Measurements from ENCODE around the gene RMDN2. TPM values are rescaled to one million over a fixed set of nuclear protein-coding genes. Genes with fewer than 3 reads are reported as not detected.

Gene RMDN2
- polyA plus RNA-seq, 3 donors = 7.0 to 14.3 (median 10.7) TPM

- H3K27me3 Mint-ChIP-seq (ENCODE audit: low read depth in 3 of 3) = no peaks in the 10 kb centered on the region
- H3K9me3 Mint-ChIP-seq = no peaks in the 10 kb centered on the region
- Histone ChIP-seq H3K4me1 (ENCODE audit: control insufficient read depth in 1 of 2, insufficient read depth in 2 of 2, low read length in 2 of 2) (peaks cover 10 to 15% of the 10 kb centered on the region in 2 donors), H4K20me1 (ENCODE audit: insufficient read depth, low read length) (no peaks in the 10 kb centered on the region), H3K4me3 (replicated peaks in 1 of 3; ENCODE audit: low read depth in 2 of 3, low read length in 3 of 3) (no peak overlapping the region), H3K9me3 (replicated peaks in 1 of 2; ENCODE audit: control insufficient read depth in 1 of 2, insufficient read depth in 1 of 2, low read length in 2 of 2) (no peaks in the 10 kb centered on the region), H3K27me3 (ENCODE audit: control insufficient read depth in 2 of 2, insufficient read depth in 2 of 2, low read length in 2 of 2) (no peaks in the 10 kb centered on the region), H3K27ac (ENCODE audit: low read depth in 1 of 2, low read length in 2 of 2) (no peak overlapping the region), H3K9ac (ENCODE audit: insufficient read depth, low read length, poor library complexity, severe bottlenecking) (no peak overlapping the region), H3K79me2 (ENCODE audit: insufficient read depth, low read length) (no peaks in the 10 kb centered on the region), H2AFZ (ENCODE audit: insufficient read depth, low read depth, low read length, poor library complexity, severe bottlenecking) (no peak overlapping the region), H3K4me2 (replicated peaks; ENCODE audit: extremely low read depth, low read length, poor library complexity, severe bottlenecking) (peak overlapping the region; percentile 26), H3K36me3 (replicated peaks in 1 of 2; ENCODE audit: control insufficient read depth in 1 of 2, insufficient read depth in 2 of 2, low read length in 2 of 2) (no peaks in the 10 kb centered on the region)
- no peak overlapping the region for H3K4me3 Mint-ChIP-seq
- no peak for DNase-seq
- intact Hi-C loops (cut with micrococcal nuclease) = no loop called here
- peaks cover 28% of the 10 kb centered on the region for H3K4me1 Mint-ChIP-seq
- peak overlapping the region in 3 of 7 donors; percentile 14 to 50 (median 32) for H3K27ac Mint-ChIP-seq
- no peaks in the 10 kb centered on the region for H3K36me3 Mint-ChIP-seq
- WGBS (ENCODE audit: insufficient coverage) = no CpG with 5 or more reads among the region's 1 CpG
- TF ChIP-seq CTCF (IDR thresholded peaks at IDR 0.05) = no peak
Measured at GRCh38 chr2:37912056-37912455, 13.0 kb upstream of the RMDN2 start.

- Histone ChIP-seq H2AFZ (ENCODE audit: insufficient read depth, low read depth, low read length, poor library complexity, severe bottlenecking) (no peak overlapping the region), H3K9me3 (replicated peaks in 1 of 2; ENCODE audit: control insufficient read depth in 1 of 2, insufficient read depth in 1 of 2, low read length in 2 of 2) (no peaks in the 10 kb centered on the region), H3K27me3 (ENCODE audit: control insufficient read depth in 2 of 2, insufficient read depth in 2 of 2, low read length in 2 of 2) (no peaks in the 10 kb centered on the region), H3K4me3 (replicated peaks in 1 of 3; ENCODE audit: low read depth in 2 of 3, low read length in 3 of 3) (no peak overlapping the region), H3K4me1 (ENCODE audit: control insufficient read depth in 1 of 2, insufficient read depth in 2 of 2, low read length in 2 of 2) (peaks cover 10 to 15% of the 10 kb centered on the region in 2 donors), H3K9ac (ENCODE audit: insufficient read depth, low read length, poor library complexity, severe bottlenecking) (no peak overlapping the region), H3K36me3 (replicated peaks in 1 of 2; ENCODE audit: control insufficient read depth in 1 of 2, insufficient read depth in 2 of 2, low read length in 2 of 2) (no peaks in the 10 kb centered on the region), H3K4me2 (replicated peaks; ENCODE audit: extremely low read depth, low read length, poor library complexity, severe bottlenecking) (no peak overlapping the region), H4K20me1 (ENCODE audit: insufficient read depth, low read length) (no peaks in the 10 kb centered on the region), H3K79me2 (ENCODE audit: insufficient read depth, low read length) (no peaks in the 10 kb centered on the region), H3K27ac (ENCODE audit: low read depth in 1 of 2, low read length in 2 of 2) (no peak overlapping the region)
- Mint-ChIP-seq H3K9me3 (no peaks in the 10 kb centered on the region), H3K36me3 (no peaks in the 10 kb centered on the region), H3K4me3 (no peak overlapping the region), H3K4me1 (peaks cover 28% of the 10 kb centered on the region), H3K27ac (no peak overlapping the region), H3K27me3 (ENCODE audit: low read depth in 3 of 3) (no peaks in the 10 kb centered on the region)
- WGBS (ENCODE audit: insufficient coverage) = 100% methylated on average over 1 of the region's 2 CpGs
- intact Hi-C loops (cut with micrococcal nuclease) = no loop called here
- TF ChIP-seq CTCF (IDR thresholded peaks at IDR 0.05) = no peak
- DNase-seq = no peak
Measured at GRCh38 chr2:37912616-37913015, 12.5 kb upstream of the RMDN2 start.

Measured in CD14-positive monocyte (primary cell).